Spleen (tissue), 7 donors: ENCODE results near the gene IFNE.

Source experiments
- POLR2A ChIP-seq, 3 donors: fragments of 450-650 bp; IDR thresholded peaks; one replicate each; pipeline ENCODE4 v1.5.1; 2017; ENCODE audit warnings: antibody characterized with exemption in 3 of 3, mild to moderate bottlenecking in 1 of 3
- TF ChIP-seq, protein P1 (sequence below), 11 experiments: fragments of 200-600 bp in 7 of 11; fragments of 450-650 bp in 4 of 11; sonication (generic) in 4 of 11; IDR thresholded peaks in 8 of 11; conservative IDR thresholded peaks in 3 of 11; 1 replicate in 7 of 11; 2 replicates in 4 of 11; pipeline versions ENCODE4 v1.4.0 to v1.8.0; 2016 to 2021; ENCODE audit warnings: antibody characterized with exemption in 11 of 11, inconsistent platforms in 4 of 11, mild to moderate bottlenecking in 1 of 11
- donor health status: DM: no; HTN: no; CAD: no; lungs with moderate emphysema.
- donor health status: DM: no; HTN: no; CAD: no.
- donor health status: DM: no; HTN: no; CAD: no.

DNA sequence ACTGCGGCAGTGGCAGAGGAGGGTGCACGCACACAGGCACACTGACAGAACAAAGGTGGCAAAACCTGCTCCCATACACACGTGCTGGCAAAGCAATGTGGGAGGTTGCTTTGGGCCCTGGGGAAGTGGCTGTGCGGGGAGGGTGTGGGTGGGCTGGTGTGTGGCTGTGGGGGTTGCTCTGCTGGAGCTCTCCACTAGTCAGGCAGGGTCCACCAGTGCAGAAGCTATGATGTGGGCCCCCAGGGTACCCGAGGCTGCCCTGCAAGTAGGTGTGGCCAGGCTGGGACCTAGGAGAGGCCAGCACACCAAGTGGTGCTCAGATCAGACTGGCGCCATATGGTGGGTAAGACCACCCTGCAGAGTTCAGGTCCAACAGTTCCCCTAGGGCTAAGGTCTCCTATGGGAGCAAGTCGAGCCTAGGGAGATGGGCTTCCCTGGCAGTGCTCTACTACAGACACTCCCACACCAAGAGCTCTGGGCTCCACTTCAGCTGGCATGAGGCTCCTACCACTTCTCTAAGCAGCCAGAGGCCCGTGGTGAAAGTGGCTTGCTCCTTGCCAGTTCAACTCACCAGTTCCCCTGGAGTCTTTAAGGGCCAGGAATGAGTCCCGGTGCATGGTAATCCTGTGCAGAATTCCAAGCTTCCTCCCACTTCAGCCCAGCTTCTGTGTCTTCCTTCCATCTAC lies 46.2 kb upstream of the IFNE start:
- no peak for TF ChIP-seq POLR2A (IDR thresholded peaks at IDR 0.05)
- TF ChIP-seq, protein P1, sequence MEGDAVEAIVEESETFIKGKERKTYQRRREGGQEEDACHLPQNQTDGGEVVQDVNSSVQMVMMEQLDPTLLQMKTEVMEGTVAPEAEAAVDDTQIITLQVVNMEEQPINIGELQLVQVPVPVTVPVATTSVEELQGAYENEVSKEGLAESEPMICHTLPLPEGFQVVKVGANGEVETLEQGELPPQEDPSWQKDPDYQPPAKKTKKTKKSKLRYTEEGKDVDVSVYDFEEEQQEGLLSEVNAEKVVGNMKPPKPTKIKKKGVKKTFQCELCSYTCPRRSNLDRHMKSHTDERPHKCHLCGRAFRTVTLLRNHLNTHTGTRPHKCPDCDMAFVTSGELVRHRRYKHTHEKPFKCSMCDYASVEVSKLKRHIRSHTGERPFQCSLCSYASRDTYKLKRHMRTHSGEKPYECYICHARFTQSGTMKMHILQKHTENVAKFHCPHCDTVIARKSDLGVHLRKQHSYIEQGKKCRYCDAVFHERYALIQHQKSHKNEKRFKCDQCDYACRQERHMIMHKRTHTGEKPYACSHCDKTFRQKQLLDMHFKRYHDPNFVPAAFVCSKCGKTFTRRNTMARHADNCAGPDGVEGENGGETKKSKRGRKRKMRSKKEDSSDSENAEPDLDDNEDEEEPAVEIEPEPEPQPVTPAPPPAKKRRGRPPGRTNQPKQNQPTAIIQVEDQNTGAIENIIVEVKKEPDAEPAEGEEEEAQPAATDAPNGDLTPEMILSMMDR (IDR thresholded peaks at IDR 0.05 in 8 of 11, conservative IDR thresholded peaks at IDR 0.05 in 3 of 11) = no peak
